Endodermal cell (in vitro differentiated cells): ENCODE results near the gene ITPA. TPM values are rescaled to one million over a fixed set of nuclear protein-coding genes. Genes with fewer than 3 reads are reported as not detected.

Experiments
- DNase-seq: peaks from one replicate; pipeline ENCODE4 v3.0.0-alpha.2; 2017
- H3K27ac ChIP-seq: 2 replicates; pipeline ENCODE4 v1.5.1; 2013; ENCODE audit warnings: mild to moderate bottlenecking, low read depth, low read length, moderate library complexity
- H3K27me3 ChIP-seq: 2 replicates; pipeline ENCODE4 v1.6.1; 2013; ENCODE audit warnings: mild to moderate bottlenecking, low read length, moderate library complexity; ENCODE audit not compliant: insufficient read depth, control insufficient read depth, poor library complexity, severe bottlenecking
- H3K36me3 ChIP-seq: 2 replicates; pipeline ENCODE4 v1.7.0; 2013; ENCODE audit warnings: mild to moderate bottlenecking, low read length, moderate library complexity; ENCODE audit not compliant: control insufficient read depth, insufficient read depth
- H3K4me1 ChIP-seq: one replicate; pipeline ENCODE4 v1.7.0; 2013; ENCODE audit warnings: low read length; ENCODE audit not compliant: control insufficient read depth, insufficient read depth
- H3K4me3 ChIP-seq: 2 replicates; pipeline ENCODE4 v1.5.1; 2013; ENCODE audit warnings: mild to moderate bottlenecking, low read length, moderate library complexity
- H3K9ac ChIP-seq: 2 replicates; pipeline ENCODE4 v1.6.1; 2013; ENCODE audit warnings: mild to moderate bottlenecking, low read length, moderate library complexity; ENCODE audit not compliant: poor library complexity, severe bottlenecking; ENCODE audit errors: extremely low read depth
- H3K9me3 ChIP-seq: 2 replicates; pipeline ENCODE4 v1.6.1; 2013; ENCODE audit warnings: mild to moderate bottlenecking, low read length, moderate library complexity; ENCODE audit not compliant: control insufficient read depth
- H3K27ac Mint-ChIP-seq: 2 replicates; pipeline ENCODE4 v1.8.0; 2020; ENCODE audit warnings: mixed read lengths
- H3K27me3 Mint-ChIP-seq: 2 replicates; pipeline ENCODE4 v1.8.0; 2021; ENCODE audit warnings: mild to moderate bottlenecking, mixed read lengths; ENCODE audit not compliant: insufficient read depth
- H3K36me3 Mint-ChIP-seq: 2 replicates; pipeline ENCODE4 v1.8.0; 2020; ENCODE audit warnings: low read depth, mixed read lengths
- H3K4me1 Mint-ChIP-seq: 2 replicates; pipeline ENCODE4 v1.8.0; 2020; ENCODE audit warnings: mixed read lengths
- H3K4me3 Mint-ChIP-seq: 2 replicates; pipeline ENCODE4 v1.8.0; 2020; ENCODE audit warnings: mild to moderate bottlenecking, moderate library complexity, mixed read lengths
- H3K9me3 Mint-ChIP-seq: 2 replicates; pipeline ENCODE4 v1.8.0; 2020; ENCODE audit warnings: mild to moderate bottlenecking, mixed read lengths
- WGBS, 2 experiments: methylation state at CpG; one replicate each; pipeline versions ENCODE4 v1.1.5 to v1.1.7; 2013; ENCODE audit warnings: missing lambda C conversion rate in 2 of 2, mixed read lengths in 1 of 2; ENCODE audit not compliant: insufficient coverage in 1 of 2, insufficient read length in 1 of 2; 5-methylcytosine and 5-hydroxymethylcytosine counted together
- total RNA-seq, 2 donors: library from RNA; stranded (reverse); fragmentation: NEBNext Ultra II Directional in 1 of 2; extraction: Animal tissue kit (Norgen Biotek cat#: 25700) in 1 of 2; gene quantifications; 2 replicates in 1 of 2; 3 replicates in 1 of 2; pipeline ENCODE4 v1.2.1, GENCODE V29; 2021
- TF ChIP-seq, protein P1 (sequence below): fragments of 200-600 bp; sonication (generic); conservative IDR thresholded peaks from 2 replicates; pipeline ENCODE4 v1.5.0; 2021; ENCODE audit warnings: antibody characterized with exemption, mild to moderate bottlenecking

ITPA gene
- total RNA-seq, 2 donors from 2014 or later, result 50.8 to 53.6 TPM

DNA sequence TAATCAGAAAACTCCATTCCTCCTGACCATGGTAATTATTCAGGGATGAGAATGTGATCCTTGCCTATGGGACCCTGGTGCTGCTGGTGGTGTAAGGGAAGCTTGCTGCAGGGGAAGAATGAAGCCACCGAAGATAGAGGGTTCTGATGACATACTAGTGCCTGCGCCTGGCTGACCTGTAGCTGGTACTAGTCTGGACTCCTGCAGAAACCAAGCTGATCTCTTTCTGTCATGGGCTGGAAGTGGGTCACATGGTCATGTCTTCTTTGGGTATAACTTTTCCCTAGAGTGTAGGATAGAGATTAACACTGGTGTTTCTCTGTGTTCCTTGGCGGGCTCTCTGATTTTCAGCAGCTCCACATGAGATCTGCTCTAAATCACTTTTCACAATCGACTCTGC lies 38.3 kb downstream of the ITPA start:
- no peaks in the 10 kb centered on the region for H3K9me3 Mint-ChIP-seq
- DNase-seq, result no peak
- Histone ChIP-seq H3K9me3 (no peaks in the 10 kb centered on the region), H3K4me3 (no peak overlapping the region), H3K27me3 (peaks cover 26% of the 10 kb centered on the region), H3K9ac (no peak overlapping the region), H3K27ac (no peak overlapping the region), H3K4me1 (no peaks in the 10 kb centered on the region), H3K36me3 (peaks cover 6% of the 10 kb centered on the region)
- no peak overlapping the region for H3K27ac Mint-ChIP-seq
- H3K36me3 Mint-ChIP-seq, result peaks cover 5% of the 10 kb centered on the region
- WGBS, 2 experiments, result 85 to 86% methylated on average over 3 to 4 of the region's 4 CpGs
- H3K4me3 Mint-ChIP-seq, result no peak overlapping the region
- peaks cover 43% of the 10 kb centered on the region for H3K27me3 Mint-ChIP-seq
- TF ChIP-seq, protein P1, sequence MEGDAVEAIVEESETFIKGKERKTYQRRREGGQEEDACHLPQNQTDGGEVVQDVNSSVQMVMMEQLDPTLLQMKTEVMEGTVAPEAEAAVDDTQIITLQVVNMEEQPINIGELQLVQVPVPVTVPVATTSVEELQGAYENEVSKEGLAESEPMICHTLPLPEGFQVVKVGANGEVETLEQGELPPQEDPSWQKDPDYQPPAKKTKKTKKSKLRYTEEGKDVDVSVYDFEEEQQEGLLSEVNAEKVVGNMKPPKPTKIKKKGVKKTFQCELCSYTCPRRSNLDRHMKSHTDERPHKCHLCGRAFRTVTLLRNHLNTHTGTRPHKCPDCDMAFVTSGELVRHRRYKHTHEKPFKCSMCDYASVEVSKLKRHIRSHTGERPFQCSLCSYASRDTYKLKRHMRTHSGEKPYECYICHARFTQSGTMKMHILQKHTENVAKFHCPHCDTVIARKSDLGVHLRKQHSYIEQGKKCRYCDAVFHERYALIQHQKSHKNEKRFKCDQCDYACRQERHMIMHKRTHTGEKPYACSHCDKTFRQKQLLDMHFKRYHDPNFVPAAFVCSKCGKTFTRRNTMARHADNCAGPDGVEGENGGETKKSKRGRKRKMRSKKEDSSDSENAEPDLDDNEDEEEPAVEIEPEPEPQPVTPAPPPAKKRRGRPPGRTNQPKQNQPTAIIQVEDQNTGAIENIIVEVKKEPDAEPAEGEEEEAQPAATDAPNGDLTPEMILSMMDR, result no peak
- H3K4me1 Mint-ChIP-seq, result peaks cover 7% of the 10 kb centered on the region

DNA sequence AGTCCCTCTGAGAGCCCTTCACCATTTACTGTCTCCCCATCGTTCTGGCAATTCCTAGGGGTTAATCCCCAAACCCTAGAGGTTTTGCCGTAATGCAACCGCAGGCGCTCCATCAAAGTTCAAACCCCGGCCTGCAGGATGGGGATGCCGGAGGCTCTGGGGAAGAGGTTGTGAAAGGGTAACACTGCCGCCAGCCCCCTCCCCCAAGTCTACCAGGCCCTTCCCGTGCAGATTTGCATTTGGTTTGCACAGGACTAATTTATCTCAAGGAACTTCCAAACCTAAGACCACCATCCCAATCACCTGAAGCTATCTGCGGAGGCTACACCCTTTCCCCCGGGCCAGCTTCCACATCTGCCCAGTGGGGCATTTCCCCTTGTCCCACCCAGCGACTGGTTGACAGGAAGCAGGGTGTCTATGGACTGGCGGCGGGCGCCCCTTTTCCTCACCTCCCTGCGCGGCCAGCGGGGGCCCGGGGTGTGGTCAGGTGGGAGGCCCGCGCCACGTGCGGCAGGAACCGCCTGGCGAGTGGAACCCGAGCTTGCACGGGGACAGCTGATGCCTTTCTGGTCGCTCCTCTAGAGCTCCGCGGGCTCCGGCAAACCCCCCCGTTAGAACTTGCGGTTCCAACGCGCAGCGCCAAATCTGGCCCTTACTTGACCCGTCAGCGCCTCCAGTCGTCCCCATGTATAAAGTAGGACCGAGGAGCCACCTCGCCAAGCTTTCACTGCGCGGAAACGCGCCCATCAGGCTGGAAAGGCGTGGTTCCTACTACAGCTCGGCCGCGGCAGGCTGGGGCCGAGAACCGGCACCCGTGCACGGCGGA lies 39.1 kb downstream of the ITPA start:
- Histone ChIP-seq H3K36me3 (peaks cover 6% of the 10 kb centered on the region), H3K9me3 (no peaks in the 10 kb centered on the region), H3K27ac (no peak overlapping the region), H3K4me3 (peak overlapping the region; percentile 33), H3K27me3 (peaks cover 26% of the 10 kb centered on the region), H3K4me1 (no peaks in the 10 kb centered on the region), H3K9ac (no peak overlapping the region)
- TF ChIP-seq, protein P1, result peak; percentile 40
- Mint-ChIP-seq H3K9me3 (no peaks in the 10 kb centered on the region), H3K4me1 (peaks cover 7% of the 10 kb centered on the region), H3K4me3 (peak overlapping the region; percentile 35), H3K27ac (no peak overlapping the region), H3K27me3 (peaks cover 43% of the 10 kb centered on the region), H3K36me3 (peaks cover 8% of the 10 kb centered on the region)
- 14 to 18% methylated on average over 21 to 53 of the region's 53 CpGs for WGBS, 2 experiments
- DNase-seq, result peak; percentile 86

DNA sequence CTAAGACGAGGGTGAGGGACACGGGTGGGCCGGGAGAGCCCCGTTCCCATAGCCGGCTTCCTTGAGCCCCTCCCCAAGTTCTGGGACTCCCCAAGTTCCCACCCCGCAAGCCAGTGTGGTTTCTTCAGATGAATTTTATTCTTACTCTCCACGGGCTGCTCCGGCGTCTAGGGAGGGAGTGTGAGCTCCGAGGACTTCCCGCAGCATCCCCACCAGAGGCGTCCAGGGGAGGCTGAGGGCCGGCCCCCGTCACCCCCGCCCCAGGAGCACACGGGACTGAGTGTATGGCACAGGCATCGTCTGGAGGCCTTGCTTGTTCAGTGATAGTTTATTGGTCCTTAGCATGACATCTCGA lies 39.7 kb downstream of the ITPA start:
- no peaks in the 10 kb centered on the region for H3K4me1 ChIP-seq
- Mint-ChIP-seq H3K27ac (no peak overlapping the region), H3K9me3 (no peaks in the 10 kb centered on the region), H3K27me3 (peaks cover 37% of the 10 kb centered on the region), H3K4me3 (peak overlapping the region; percentile 35), H3K4me1 (peaks cover 7% of the 10 kb centered on the region), H3K36me3 (peaks cover 9% of the 10 kb centered on the region)
- H3K27ac ChIP-seq, result no peak overlapping the region
- H3K9ac ChIP-seq, result no peak overlapping the region
- DNase-seq, result no peak
- H3K4me3 ChIP-seq, result peak overlapping the region; percentile 33
- TF ChIP-seq, protein P1, result no peak
- peaks cover 26% of the 10 kb centered on the region for H3K27me3 ChIP-seq
- 31 to 34% methylated on average over 9 to 17 of the region's 18 CpGs for WGBS, 2 experiments
- no peaks in the 10 kb centered on the region for H3K9me3 ChIP-seq
- H3K36me3 ChIP-seq, result peaks cover 6% of the 10 kb centered on the region
